NB4 (cell line): ENCODE results near the gene CD4.

ENCODE experiments used
- POLR2A ChIP-seq: IDR thresholded peaks from 2 replicates; pipeline ENCODE4 v1.6.1; 2011; ENCODE audit warnings: mild to moderate bottlenecking; ENCODE audit not compliant: insufficient read length; ENCODE audit errors: extremely low read depth
- TF ChIP-seq, protein P1 (sequence below): IDR thresholded peaks from one replicate; pipeline ENCODE4 v1.5.1; 2012; ENCODE audit warnings: low read depth, low read length
- TF ChIP-seq, protein P2 (sequence below): IDR thresholded peaks from 2 replicates; pipeline ENCODE4 v1.6.1; 2011; ENCODE audit warnings: low read depth, low read length

- TF ChIP-seq, protein P1, sequence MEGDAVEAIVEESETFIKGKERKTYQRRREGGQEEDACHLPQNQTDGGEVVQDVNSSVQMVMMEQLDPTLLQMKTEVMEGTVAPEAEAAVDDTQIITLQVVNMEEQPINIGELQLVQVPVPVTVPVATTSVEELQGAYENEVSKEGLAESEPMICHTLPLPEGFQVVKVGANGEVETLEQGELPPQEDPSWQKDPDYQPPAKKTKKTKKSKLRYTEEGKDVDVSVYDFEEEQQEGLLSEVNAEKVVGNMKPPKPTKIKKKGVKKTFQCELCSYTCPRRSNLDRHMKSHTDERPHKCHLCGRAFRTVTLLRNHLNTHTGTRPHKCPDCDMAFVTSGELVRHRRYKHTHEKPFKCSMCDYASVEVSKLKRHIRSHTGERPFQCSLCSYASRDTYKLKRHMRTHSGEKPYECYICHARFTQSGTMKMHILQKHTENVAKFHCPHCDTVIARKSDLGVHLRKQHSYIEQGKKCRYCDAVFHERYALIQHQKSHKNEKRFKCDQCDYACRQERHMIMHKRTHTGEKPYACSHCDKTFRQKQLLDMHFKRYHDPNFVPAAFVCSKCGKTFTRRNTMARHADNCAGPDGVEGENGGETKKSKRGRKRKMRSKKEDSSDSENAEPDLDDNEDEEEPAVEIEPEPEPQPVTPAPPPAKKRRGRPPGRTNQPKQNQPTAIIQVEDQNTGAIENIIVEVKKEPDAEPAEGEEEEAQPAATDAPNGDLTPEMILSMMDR = no peak
- TF ChIP-seq POLR2A = no peak
- TF ChIP-seq, protein P2, sequence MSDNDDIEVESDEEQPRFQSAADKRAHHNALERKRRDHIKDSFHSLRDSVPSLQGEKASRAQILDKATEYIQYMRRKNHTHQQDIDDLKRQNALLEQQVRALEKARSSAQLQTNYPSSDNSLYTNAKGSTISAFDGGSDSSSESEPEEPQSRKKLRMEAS = no peak
Observed at GRCh38 chr12:6837370-6838060, 48.2 kb downstream of the CD4 start.
